Measurements from ENCODE around the gene LHX2. TPM values are rescaled to one million over a fixed set of nuclear protein-coding genes. Genes with fewer than 3 reads are reported as not detected.
"Not testable (repeated sequence)": the region's sequence is repeated elsewhere in the genome, so short reads cannot be mapped to it uniquely, and the experiment has no call there.

The LHX2 gene
- total RNA-seq, 1 experiment from 2014 or later: 1.4 TPM

DNA sequence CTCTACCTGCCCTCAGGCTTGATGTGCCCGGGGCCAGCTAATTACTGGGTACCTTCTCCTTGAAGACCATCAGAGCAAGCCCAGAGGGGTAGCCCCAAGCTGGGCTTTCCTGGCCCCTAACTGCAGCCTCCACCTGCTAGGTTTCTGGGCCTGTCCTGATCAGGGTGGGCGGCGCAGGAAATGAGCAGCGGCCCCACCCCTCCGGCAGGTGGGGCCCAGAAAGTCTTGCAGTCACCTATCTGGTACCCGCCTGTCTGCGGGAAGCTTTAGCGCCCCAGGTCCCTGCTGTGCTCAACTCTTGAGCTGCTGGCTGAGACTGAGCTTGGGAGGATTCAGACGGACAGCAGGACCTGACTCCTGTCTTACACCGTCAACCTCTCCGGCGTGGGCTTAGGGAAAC lies 37.1 kb upstream of the LHX2 start:
- no peak overlapping the region for H3K4me3 ChIP-seq
- intact Hi-C loops (cut with micrococcal nuclease; ENCODE audit: unreplicated experiment): no loop called here
- no TSS peak for BruUV-seq (replicated peaks)
- TF ChIP-seq EZH2 (IDR thresholded peaks at IDR 0.05; ENCODE audit: low read depth): no peak
- TF ChIP-seq, protein P1, sequence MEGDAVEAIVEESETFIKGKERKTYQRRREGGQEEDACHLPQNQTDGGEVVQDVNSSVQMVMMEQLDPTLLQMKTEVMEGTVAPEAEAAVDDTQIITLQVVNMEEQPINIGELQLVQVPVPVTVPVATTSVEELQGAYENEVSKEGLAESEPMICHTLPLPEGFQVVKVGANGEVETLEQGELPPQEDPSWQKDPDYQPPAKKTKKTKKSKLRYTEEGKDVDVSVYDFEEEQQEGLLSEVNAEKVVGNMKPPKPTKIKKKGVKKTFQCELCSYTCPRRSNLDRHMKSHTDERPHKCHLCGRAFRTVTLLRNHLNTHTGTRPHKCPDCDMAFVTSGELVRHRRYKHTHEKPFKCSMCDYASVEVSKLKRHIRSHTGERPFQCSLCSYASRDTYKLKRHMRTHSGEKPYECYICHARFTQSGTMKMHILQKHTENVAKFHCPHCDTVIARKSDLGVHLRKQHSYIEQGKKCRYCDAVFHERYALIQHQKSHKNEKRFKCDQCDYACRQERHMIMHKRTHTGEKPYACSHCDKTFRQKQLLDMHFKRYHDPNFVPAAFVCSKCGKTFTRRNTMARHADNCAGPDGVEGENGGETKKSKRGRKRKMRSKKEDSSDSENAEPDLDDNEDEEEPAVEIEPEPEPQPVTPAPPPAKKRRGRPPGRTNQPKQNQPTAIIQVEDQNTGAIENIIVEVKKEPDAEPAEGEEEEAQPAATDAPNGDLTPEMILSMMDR (conservative IDR thresholded peaks at IDR 0.05): no peak
- H2AFZ ChIP-seq: no peak overlapping the region
- peaks cover 52% of the 10 kb centered on the region for H3K27me3 ChIP-seq (ENCODE audit: insufficient read depth, low read depth)
- H3K79me2 ChIP-seq (ENCODE audit: low read depth): no peaks in the 10 kb centered on the region
- no peaks in the 10 kb centered on the region for H3K4me1 ChIP-seq (replicated peaks; ENCODE audit: insufficient read depth)
- no peak overlapping the region for H3K27ac ChIP-seq
- H3K36me3 ChIP-seq (ENCODE audit: low read depth): no peaks in the 10 kb centered on the region
- POLR2A ChIA-PET (ENCODE audit: unreplicated experiment): interaction anchor here (0.5 kb wide), 1 partner anchor 726 kb away, joined by 19 read pairs; no protein-coding TSS in a partner anchor
- H4K20me1 ChIP-seq (ENCODE audit: insufficient read depth): no peaks in the 10 kb centered on the region
- H3K9me3 ChIP-seq (ENCODE audit: insufficient read depth, low read depth): peaks cover 6% of the 10 kb centered on the region; the same call in 1 of the 2 replicates
- H3K9me2 ChIP-seq (ENCODE audit: insufficient read depth): no peaks in the 10 kb centered on the region
- no peak for DNase-seq
- peaks cover 11% of the 10 kb centered on the region; the same call in 1 of the 2 replicates for H3F3A ChIP-seq (ENCODE audit: insufficient read depth, low read depth)
- CTCF ChIA-PET: no interaction called here
- H3K4me2 ChIP-seq: no peak overlapping the region

DNA sequence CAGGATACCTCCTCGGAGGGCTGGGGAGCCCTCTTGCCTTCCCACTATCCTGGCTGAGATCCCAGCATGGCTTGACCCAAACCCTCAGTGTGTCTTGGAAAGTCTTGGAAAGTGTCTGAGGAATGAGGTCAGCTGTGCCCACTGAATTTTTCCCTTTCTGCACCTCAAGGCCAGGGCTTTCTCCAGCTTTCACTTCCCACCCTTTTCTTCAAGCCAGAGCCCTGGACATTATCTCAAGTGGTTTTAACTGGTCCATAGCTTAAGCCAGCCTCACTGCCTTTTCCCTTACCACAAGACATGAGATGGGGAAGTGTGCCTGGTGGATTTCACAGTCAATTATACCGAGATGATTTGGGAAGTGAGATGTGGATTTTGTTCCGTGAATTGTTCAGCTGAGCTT lies 35.7 kb upstream of the LHX2 start:
- intact Hi-C loops (cut with micrococcal nuclease; ENCODE audit: unreplicated experiment): no loop called here

DNA sequence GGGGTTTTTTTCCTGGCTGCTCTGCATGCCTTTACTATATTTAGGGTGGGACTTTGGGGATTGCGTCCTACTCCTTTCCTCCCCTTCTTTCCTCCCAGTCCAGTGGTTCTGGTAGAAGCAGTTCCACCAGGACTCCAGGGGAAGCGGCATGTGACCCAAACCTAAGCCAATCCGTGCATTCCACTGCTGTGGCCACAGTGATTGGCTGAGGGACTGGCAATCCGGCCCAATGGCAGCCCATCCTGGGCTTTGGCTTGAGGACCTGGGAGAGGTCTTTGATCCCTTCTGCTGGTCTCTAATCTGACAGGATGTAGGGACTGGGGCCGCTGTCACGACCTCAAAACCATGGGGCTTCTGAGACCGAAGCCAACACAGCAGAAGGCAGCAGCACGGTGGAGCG lies 35.0 kb upstream of the LHX2 start:
- H3K9me2 ChIP-seq (ENCODE audit: insufficient read depth); BruUV-seq (replicated peaks); H3K79me2 ChIP-seq (ENCODE audit: low read depth); H4K20me1 ChIP-seq (ENCODE audit: insufficient read depth); CTCF ChIA-PET; H3K27ac ChIP-seq; H3K9me3 ChIP-seq (ENCODE audit: insufficient read depth, low read depth); H3K4me1 ChIP-seq (replicated peaks; ENCODE audit: insufficient read depth); H3K4me3 ChIP-seq; DNase-seq; H2AFZ ChIP-seq; H3K36me3 ChIP-seq (ENCODE audit: low read depth); POLR2A ChIA-PET (ENCODE audit: unreplicated experiment); intact Hi-C loops (cut with micrococcal nuclease; ENCODE audit: unreplicated experiment); H3K4me2 ChIP-seq: not testable (repeated sequence)
- Histone ChIP-seq H3F3A (ENCODE audit: insufficient read depth, low read depth) (peaks cover 11% of the 10 kb centered on the region; the same call in 1 of the 2 replicates), H3K27me3 (ENCODE audit: insufficient read depth, low read depth) (peaks cover 52% of the 10 kb centered on the region)

More for the DNA sequence above, 35.7 kb upstream of the LHX2 start:
- H3K4me2 ChIP-seq: no peak overlapping the region
- H4K20me1 ChIP-seq (ENCODE audit: insufficient read depth): no peaks in the 10 kb centered on the region
- H3K9me2 ChIP-seq (ENCODE audit: insufficient read depth): no peaks in the 10 kb centered on the region
- peaks cover 52% of the 10 kb centered on the region for H3K27me3 ChIP-seq (ENCODE audit: insufficient read depth, low read depth)
- TF ChIP-seq, protein P1 (conservative IDR thresholded peaks at IDR 0.05): no peak
- TF ChIP-seq EZH2 (IDR thresholded peaks at IDR 0.05; ENCODE audit: low read depth): no peak
- H3K79me2 ChIP-seq (ENCODE audit: low read depth): no peaks in the 10 kb centered on the region
- POLR2A ChIA-PET (ENCODE audit: unreplicated experiment): interaction anchor here (0.6 kb wide), 1 partner anchor 315 kb away, joined by 5 read pairs; no protein-coding TSS in a partner anchor
- no peak overlapping the region for H2AFZ ChIP-seq
- CTCF ChIA-PET: no interaction called here
- BruUV-seq (replicated peaks): no TSS peak
- no peak overlapping the region for H3K4me3 ChIP-seq
- no peak overlapping the region for H3K27ac ChIP-seq
- no peaks in the 10 kb centered on the region for H3K36me3 ChIP-seq (ENCODE audit: low read depth)
- DNase-seq: no peak
- H3F3A ChIP-seq (ENCODE audit: insufficient read depth, low read depth): peaks cover 11% of the 10 kb centered on the region; the same call in 1 of the 2 replicates
- no peaks in the 10 kb centered on the region for H3K4me1 ChIP-seq (replicated peaks; ENCODE audit: insufficient read depth)
- H3K9me3 ChIP-seq (ENCODE audit: insufficient read depth, low read depth): peaks cover 6% of the 10 kb centered on the region; the same call in 1 of the 2 replicates

DNA sequence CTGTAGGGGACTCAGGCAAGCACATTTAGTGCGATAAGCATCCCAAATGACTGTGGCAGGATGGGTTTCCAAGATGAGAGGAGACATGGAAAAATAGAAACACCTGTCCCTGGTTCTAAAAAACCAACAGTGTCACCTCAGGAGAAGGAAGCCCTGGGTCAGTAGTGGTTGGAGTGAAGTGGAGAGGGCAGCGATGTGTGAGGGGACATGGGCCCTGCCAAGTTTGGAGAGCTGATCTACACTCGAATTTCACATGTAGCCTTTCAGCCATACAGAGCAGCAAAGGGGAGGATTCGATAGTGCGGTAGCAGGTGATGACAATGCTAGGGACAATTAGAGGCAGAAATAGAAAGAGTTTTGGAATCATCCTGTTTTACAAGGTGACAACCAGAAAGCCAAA lies 32.6 kb upstream of the LHX2 start:
- Histone ChIP-seq H3K27ac (no peak overlapping the region), H3K27me3 (ENCODE audit: insufficient read depth, low read depth) (peaks cover 60% of the 10 kb centered on the region), H3K9me2 (ENCODE audit: insufficient read depth) (no peaks in the 10 kb centered on the region), H4K20me1 (ENCODE audit: insufficient read depth) (no peaks in the 10 kb centered on the region), H2AFZ (no peak overlapping the region), H3K4me2 (no peak overlapping the region), H3K9me3 (ENCODE audit: insufficient read depth, low read depth) (no peaks in the 10 kb centered on the region), H3K4me3 (no peak overlapping the region), H3K4me1 (replicated peaks; ENCODE audit: insufficient read depth) (no peaks in the 10 kb centered on the region), H3K36me3 (ENCODE audit: low read depth) (no peaks in the 10 kb centered on the region), H3K79me2 (ENCODE audit: low read depth) (no peaks in the 10 kb centered on the region), H3F3A (ENCODE audit: insufficient read depth, low read depth) (no peaks in the 10 kb centered on the region)
- ChIA-PET CTCF (no interaction called here), POLR2A (ENCODE audit: unreplicated experiment) (no interaction called here)
- intact Hi-C loops (cut with micrococcal nuclease; ENCODE audit: unreplicated experiment): loop anchor here (2.0 kb wide), 1 partner anchor 16 kb away; no protein-coding TSS in a partner anchor
- no peak for DNase-seq
- no TSS peak for BruUV-seq (replicated peaks)
- no peak for TF ChIP-seq EZH2 (IDR thresholded peaks at IDR 0.05; ENCODE audit: low read depth)
- TF ChIP-seq, protein P1 (conservative IDR thresholded peaks at IDR 0.05): no peak

All from PC-9 (cell line).